ENCODE results near the gene RIOK3.
"Not testable (repeated sequence)": the region's sequence is repeated elsewhere in the genome, so short reads cannot be mapped to it uniquely, and the experiment has no call there.

Gene RIOK3

DNA sequence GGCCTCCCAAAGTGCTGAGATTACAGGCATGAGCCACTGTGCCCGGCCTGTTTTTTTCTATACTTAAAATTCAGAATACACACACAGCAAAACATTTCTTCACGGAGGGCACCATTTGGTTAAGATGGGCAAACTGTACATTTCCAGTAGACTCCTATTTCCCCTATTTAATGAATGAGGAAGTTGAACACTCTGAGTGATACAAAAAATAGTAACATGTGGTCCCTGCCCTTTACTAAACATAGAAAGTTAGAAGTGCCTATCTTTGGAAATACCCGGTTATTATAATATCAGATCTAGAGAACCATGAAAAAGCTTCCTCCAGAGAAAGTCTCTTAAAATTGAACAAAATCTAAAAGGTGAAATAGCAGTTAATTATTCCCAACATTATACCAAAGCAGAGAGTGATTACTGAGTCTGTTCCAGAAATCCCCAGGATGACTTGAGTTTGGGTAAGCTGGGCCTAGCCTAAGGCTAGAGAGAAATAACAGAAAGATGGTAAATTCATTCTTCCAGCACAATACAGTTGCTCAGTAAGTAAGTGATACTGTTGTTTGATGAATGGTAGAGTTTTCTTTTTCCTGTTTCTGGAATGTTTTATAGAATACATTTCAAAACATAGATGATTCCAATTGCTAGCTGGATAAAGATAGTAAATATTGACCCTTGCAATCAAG is 26.9 kb downstream of the RIOK3 start:
- H3K4me3 ChIP-seq (replicated peaks; ENCODE audit: low read depth, low read length) = no peak overlapping the region
- TF ChIP-seq, protein P1, sequence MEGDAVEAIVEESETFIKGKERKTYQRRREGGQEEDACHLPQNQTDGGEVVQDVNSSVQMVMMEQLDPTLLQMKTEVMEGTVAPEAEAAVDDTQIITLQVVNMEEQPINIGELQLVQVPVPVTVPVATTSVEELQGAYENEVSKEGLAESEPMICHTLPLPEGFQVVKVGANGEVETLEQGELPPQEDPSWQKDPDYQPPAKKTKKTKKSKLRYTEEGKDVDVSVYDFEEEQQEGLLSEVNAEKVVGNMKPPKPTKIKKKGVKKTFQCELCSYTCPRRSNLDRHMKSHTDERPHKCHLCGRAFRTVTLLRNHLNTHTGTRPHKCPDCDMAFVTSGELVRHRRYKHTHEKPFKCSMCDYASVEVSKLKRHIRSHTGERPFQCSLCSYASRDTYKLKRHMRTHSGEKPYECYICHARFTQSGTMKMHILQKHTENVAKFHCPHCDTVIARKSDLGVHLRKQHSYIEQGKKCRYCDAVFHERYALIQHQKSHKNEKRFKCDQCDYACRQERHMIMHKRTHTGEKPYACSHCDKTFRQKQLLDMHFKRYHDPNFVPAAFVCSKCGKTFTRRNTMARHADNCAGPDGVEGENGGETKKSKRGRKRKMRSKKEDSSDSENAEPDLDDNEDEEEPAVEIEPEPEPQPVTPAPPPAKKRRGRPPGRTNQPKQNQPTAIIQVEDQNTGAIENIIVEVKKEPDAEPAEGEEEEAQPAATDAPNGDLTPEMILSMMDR (IDR thresholded peaks at IDR 0.05; ENCODE audit: low read depth, low read length, missing control alignments) = no peak
- DNase-seq (ENCODE audit: extremely low read depth, low read depth) = no peak

DNA sequence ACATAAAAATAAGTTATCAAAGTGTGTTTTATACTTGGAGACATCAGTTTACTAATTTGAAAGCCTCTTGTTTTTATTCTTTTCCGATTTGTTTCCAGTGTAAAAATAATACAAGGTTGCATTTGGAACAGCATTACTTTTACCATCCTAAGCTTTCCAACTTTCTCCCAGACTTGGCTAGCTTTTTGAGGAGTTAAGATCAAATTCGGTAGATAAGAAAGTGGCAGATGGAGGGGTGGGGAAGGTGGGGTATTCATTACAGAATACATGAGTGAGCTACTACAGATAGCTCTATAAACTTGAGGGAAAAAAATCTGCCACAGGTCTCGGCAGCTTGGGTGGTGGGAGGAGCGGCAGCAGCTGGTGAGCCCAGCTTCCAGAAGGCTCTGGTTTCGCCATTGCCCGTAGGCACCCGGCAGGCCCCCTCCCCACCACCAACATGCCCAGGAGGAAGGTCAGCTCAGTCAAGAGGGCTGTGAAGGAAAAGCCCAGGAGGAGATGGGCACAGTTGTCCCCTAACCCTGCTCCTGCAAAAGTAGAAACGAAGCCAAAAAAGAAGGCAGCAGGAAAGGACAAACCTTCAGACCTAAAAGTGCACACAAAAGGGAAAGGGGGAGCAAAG is 31.6 kb downstream of the RIOK3 start:
- no peak for DNase-seq (ENCODE audit: extremely low read depth, low read depth)

DNA sequence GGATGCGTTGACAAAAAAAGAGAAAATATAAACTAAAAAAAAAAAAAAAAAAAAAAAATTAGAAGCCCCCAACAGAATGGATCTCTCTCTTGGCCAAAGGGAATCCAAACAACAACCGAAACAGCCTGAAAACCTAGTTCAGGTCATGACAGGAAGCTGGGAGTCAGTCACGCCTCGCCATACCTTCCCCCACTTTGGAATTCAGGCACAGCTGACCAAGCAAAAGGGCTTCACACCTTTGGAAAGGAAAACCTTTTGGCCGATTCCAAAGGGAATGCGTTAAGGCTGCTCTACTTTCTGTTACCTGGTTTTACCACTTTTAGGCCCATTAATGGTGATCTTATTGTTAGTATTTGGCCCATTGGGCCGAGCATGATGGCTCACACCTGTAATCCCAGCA is 32.3 kb downstream of the RIOK3 start:
- no peak overlapping the region for H3K4me3 ChIP-seq (replicated peaks; ENCODE audit: low read depth, low read length)
- TF ChIP-seq, protein P1 (IDR thresholded peaks at IDR 0.05; ENCODE audit: low read depth, low read length, missing control alignments) = no peak
- DNase-seq (ENCODE audit: extremely low read depth, low read depth) = no peak

More for the DNA sequence above, 31.6 kb downstream of the RIOK3 start:
- H3K4me3 ChIP-seq (replicated peaks; ENCODE audit: low read depth, low read length) = no peak overlapping the region
- TF ChIP-seq, protein P1 (IDR thresholded peaks at IDR 0.05; ENCODE audit: low read depth, low read length, missing control alignments) = no peak

DNA sequence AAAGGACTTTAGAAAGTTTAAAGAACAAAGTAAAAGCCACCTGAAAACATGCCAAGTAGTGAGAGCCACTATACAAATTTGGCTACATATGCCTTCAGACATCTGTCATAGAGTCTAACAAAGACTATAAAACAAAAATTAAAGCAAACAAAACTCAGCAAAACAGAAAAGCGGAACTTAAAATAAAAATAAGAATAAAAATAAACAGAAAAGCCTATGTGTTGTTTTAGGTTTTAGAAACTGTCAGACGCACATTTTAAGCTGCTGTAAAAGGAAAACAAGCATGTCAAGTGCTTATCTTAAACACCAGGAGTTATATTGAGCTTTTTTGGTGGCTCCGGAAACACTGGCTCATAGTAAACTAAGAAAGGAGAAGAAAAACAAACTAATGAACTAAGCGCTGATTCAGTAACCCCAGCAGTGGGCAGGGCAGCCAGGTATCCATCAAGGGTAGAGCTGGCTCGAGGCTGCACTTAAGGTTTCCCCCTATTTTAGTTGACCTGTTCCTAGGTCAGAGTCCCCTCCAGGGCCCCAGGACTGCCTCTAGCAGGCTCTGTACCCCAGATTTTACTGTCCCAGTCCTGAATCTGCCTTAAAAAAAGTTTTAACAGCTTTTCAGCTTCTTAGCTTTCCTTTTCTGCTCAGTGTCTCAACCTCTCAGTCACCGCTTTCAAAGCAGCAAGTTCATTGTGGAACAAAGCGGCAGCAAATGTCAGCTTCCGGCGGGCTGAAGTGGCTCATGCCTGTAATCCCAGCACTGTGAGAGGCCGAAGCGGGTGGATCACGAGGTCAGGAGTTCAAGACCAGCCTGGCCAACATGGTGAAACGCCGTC is 34.9 kb downstream of the RIOK3 start:
- H3K4me3 ChIP-seq (replicated peaks; ENCODE audit: low read depth, low read length) = no peak overlapping the region
- TF ChIP-seq, protein P1 (IDR thresholded peaks at IDR 0.05; ENCODE audit: low read depth, low read length, missing control alignments) = no peak

DNA sequence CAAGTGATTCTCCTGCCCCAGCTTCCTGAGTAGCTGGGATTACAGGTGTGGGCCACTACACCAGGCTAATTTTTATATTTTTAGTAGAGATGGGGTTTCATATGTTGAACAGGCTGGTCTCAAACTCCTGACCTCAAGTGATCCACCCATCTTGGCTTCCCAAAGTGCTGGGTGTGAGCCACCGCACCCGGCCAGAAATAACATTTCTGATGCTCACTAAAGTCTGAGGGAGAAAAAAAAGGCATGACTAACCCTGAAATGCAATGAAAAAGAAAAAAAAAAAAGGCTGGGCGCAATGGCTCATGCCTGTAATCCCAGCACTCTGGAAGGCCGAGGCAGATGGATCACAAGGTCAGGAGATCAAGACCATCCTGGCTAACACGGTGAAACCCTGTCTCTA is 36.5 kb downstream of the RIOK3 start:
- not testable (repeated sequence) for H3K4me3 ChIP-seq (replicated peaks; ENCODE audit: low read depth, low read length); DNase-seq (ENCODE audit: extremely low read depth, low read depth)

More for the DNA sequence above, 34.9 kb downstream of the RIOK3 start:
- no peak for DNase-seq (ENCODE audit: extremely low read depth, low read depth)

DNA sequence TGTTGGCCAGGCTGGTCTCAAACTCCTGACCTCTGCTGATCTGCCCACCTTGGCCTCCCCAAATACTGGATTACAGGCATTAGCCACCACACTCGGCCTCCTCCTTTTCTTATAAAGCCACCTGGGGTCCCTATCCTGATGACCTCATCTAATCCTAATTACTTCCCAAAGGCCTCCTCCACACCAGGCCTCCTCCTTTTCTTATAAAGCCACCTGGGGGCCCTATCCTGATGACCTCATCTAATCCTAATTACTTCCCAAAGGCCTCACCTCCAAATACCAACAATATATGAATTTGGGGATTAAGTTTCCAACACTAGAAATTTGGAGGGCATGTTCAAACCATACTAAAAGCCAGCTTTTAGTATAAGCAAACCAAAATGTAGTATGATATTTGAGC is 40.6 kb downstream of the RIOK3 start:
- DNase-seq (ENCODE audit: extremely low read depth, low read depth) = no peak
- TF ChIP-seq, protein P1 (IDR thresholded peaks at IDR 0.05; ENCODE audit: low read depth, low read length, missing control alignments) = no peak
- H3K4me3 ChIP-seq (replicated peaks; ENCODE audit: low read depth, low read length) = no peak overlapping the region

DNA sequence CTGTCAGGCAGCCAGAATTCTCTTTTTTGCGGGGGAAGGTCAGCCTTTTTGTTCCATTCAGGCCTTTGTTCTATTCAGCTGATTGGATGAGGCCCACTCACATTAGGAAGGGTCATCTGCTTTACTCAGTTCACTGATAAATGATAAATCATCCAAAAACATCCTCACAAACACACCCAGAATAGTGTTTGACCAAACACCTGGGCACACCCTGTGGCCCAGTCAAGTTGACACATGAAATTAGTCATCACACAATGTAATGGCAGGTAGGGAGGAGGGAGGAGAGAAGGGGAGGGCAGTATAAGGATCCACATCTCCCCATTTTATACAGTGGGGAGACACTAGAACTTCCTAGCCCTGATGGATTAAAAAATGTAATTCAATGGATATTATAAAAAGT is 41.9 kb downstream of the RIOK3 start:
- H3K4me3 ChIP-seq (replicated peaks; ENCODE audit: low read depth, low read length) = no peak overlapping the region
- no peak for DNase-seq (ENCODE audit: extremely low read depth, low read depth)
- TF ChIP-seq, protein P1 (IDR thresholded peaks at IDR 0.05; ENCODE audit: low read depth, low read length, missing control alignments) = no peak

Data from HFF-Myc (cell line).